HEK293 (cell line): ENCODE data around the gene TSLP.
A peak's percentile ranks its signal among the peaks of the same experiment; 100 is the strongest.

Source experiments
- CTCF ChIA-PET: fragments of 350-600 bp; formaldehyde crosslinking; extraction: SDS; loops from one replicate; lab custom pipeline; 2021; ENCODE audit warnings: antibody characterized with exemption; lab: Yijun Ruan, JAX
- POLR2A ChIA-PET: fragments of 300-600 bp; formaldehyde crosslinking; extraction: SDS; loops from one replicate; lab custom pipeline; 2020; ENCODE audit warnings: antibody characterized with exemption, inconsistent platforms; lab: Yijun Ruan, JAX
- H3K27ac ChIP-seq: fragments of 200-500 bp; sonication (Bioruptor generic); 2 replicates; pipeline ENCODE4 v1.5.1; 2014; ENCODE audit warnings: low read depth, low read length, control low read depth, inconsistent platforms; ENCODE audit errors: extremely low read depth
- H3K36me3 ChIP-seq, 2 experiments: fragments of 200-500 bp in 1 of 2; sonication (Bioruptor generic) in 1 of 2; 1 replicate in 1 of 2; 2 replicates in 1 of 2; pipeline ENCODE4 v1.5.1; 2014 to 2017; ENCODE audit warnings: inconsistent platforms in 2 of 2, low read length in 2 of 2; ENCODE audit not compliant: control insufficient read depth in 2 of 2, insufficient read depth in 1 of 2
- H3K4me1 ChIP-seq: fragments of 200-500 bp; sonication (Bioruptor generic); 2 replicates; pipeline ENCODE4 v1.5.1; 2014; ENCODE audit warnings: mild to moderate bottlenecking, low read length, inconsistent platforms; ENCODE audit not compliant: control insufficient read depth, insufficient read depth
- H3K4me3 ChIP-seq: 2 replicates; pipeline ENCODE4 v1.5.1; 2011; ENCODE audit warnings: low read depth, mild to moderate bottlenecking, control low read depth, low read length, moderate library complexity
- H3K9me3 ChIP-seq: fragments of 200-500 bp; sonication (Bioruptor generic); 2 replicates; pipeline ENCODE4 v1.5.1; 2014; ENCODE audit warnings: low read depth, low read length, inconsistent platforms; ENCODE audit not compliant: control insufficient read depth, insufficient read depth
- IKZF3 ChIP-seq: fragments of 450-650 bp; IDR thresholded peaks from 2 replicates; pipeline ENCODE4 v1.5.0; 2018; ENCODE audit warnings: missing biosample characterization, mild to moderate bottlenecking, missing genetic modification characterization, moderate library complexity
- KLF10 ChIP-seq: fragments of 450-650 bp; IDR thresholded peaks from 2 replicates; pipeline ENCODE4 v1.5.1; 2018; ENCODE audit warnings: missing biosample characterization, mild to moderate bottlenecking, missing genetic modification characterization
- REPIN1 ChIP-seq: fragments of 450-650 bp; formaldehyde crosslinking; IDR thresholded peaks from 2 replicates; pipeline ENCODE4 v1.5.1; 2017; ENCODE audit warnings: missing biosample characterization, missing genetic modification characterization, low read depth
- TCF7L2 ChIP-seq: IDR thresholded peaks from 2 replicates; pipeline ENCODE4 v1.6.1; 2011; ENCODE audit warnings: low read depth, mild to moderate bottlenecking, inconsistent platforms, low read length, moderate library complexity, borderline replicate concordance
- TRIM28 ChIP-seq: IDR thresholded peaks from 2 replicates; pipeline ENCODE4 v1.6.1; 2011; ENCODE audit warnings: low read length, control low read depth, borderline replicate concordance
- ZBTB11 ChIP-seq: fragments of 450-650 bp; formaldehyde crosslinking; conservative IDR thresholded peaks from 2 replicates; pipeline ENCODE4 v1.5.1; 2016; ENCODE audit warnings: low read depth, missing biosample characterization, missing genetic modification characterization
- ZBTB17 ChIP-seq: fragments of 450-650 bp; formaldehyde crosslinking; IDR thresholded peaks from 2 replicates; pipeline ENCODE4 v1.5.1; 2016; ENCODE audit warnings: missing biosample characterization, missing genetic modification characterization
- ZBTB48 ChIP-seq: fragments of 450-650 bp; formaldehyde crosslinking; IDR thresholded peaks from 2 replicates; pipeline ENCODE4 v1.5.1; 2016; ENCODE audit warnings: missing biosample characterization, missing genetic modification characterization
- ZBTB7A ChIP-seq: fragments of 450-650 bp; formaldehyde crosslinking; IDR thresholded peaks from 2 replicates; pipeline ENCODE4 v1.5.1; 2016; ENCODE audit warnings: low read depth, missing biosample characterization, missing genetic modification characterization
- ZNF10 ChIP-seq: fragments of 450-650 bp; formaldehyde crosslinking; IDR thresholded peaks from 2 replicates; pipeline ENCODE4 v1.5.1; 2017; ENCODE audit warnings: missing biosample characterization, missing genetic modification characterization
- ZNF146 ChIP-seq: fragments of 450-650 bp; formaldehyde crosslinking; IDR thresholded peaks from 2 replicates; pipeline ENCODE4 v1.5.1; 2016; ENCODE audit warnings: missing biosample characterization, missing genetic modification characterization
- ZNF214 ChIP-seq: fragments of 450-650 bp; formaldehyde crosslinking; IDR thresholded peaks from 2 replicates; pipeline ENCODE4 v1.5.1; 2017; ENCODE audit warnings: missing biosample characterization, mild to moderate bottlenecking, missing genetic modification characterization, borderline replicate concordance
- ZNF223 ChIP-seq: fragments of 450-650 bp; formaldehyde crosslinking; IDR thresholded peaks from 2 replicates; pipeline ENCODE4 v1.5.1; 2016; ENCODE audit warnings: missing biosample characterization, missing genetic modification characterization
- ZNF23 ChIP-seq: fragments of 450-650 bp; formaldehyde crosslinking; IDR thresholded peaks from 2 replicates; pipeline ENCODE4 v1.5.1; 2016; ENCODE audit warnings: missing biosample characterization, missing genetic modification characterization, borderline replicate concordance
- ZNF266 ChIP-seq: fragments of 450-650 bp; formaldehyde crosslinking; IDR thresholded peaks from 2 replicates; pipeline ENCODE4 v1.5.1; 2016; ENCODE audit warnings: missing biosample characterization, missing genetic modification characterization, low read depth
- ZNF274 ChIP-seq, 2 experiments: fragments of 200-500 bp in 1 of 2; fragments of 450-650 bp in 1 of 2; sonication (Bioruptor generic) in 1 of 2; formaldehyde crosslinking in 1 of 2; IDR thresholded peaks; 2 replicates each; pipeline versions ENCODE4 v1.5.1 to v1.6.1; 2014 to 2016; ENCODE audit warnings: borderline replicate concordance in 1 of 2, inconsistent platforms in 1 of 2, low read length in 1 of 2, missing biosample characterization in 1 of 2, missing genetic modification characterization in 1 of 2
- ZNF366 ChIP-seq: fragments of 450-650 bp; formaldehyde crosslinking; conservative IDR thresholded peaks from 2 replicates; pipeline ENCODE4 v1.5.1; 2016; ENCODE audit warnings: missing biosample characterization, missing genetic modification characterization
- ZNF394 ChIP-seq: fragments of 450-650 bp; formaldehyde crosslinking; IDR thresholded peaks from 2 replicates; pipeline ENCODE4 v1.5.1; 2016; ENCODE audit warnings: missing biosample characterization, missing genetic modification characterization, mild to moderate bottlenecking, moderate library complexity, borderline replicate concordance
- ZNF416 ChIP-seq: fragments of 450-650 bp; formaldehyde crosslinking; IDR thresholded peaks from 2 replicates; pipeline ENCODE4 v1.5.1; 2016; ENCODE audit warnings: missing biosample characterization, missing genetic modification characterization
- ZNF488 ChIP-seq: fragments of 450-650 bp; formaldehyde crosslinking; IDR thresholded peaks from 2 replicates; pipeline ENCODE4 v1.5.1; 2016; ENCODE audit warnings: missing biosample characterization, missing genetic modification characterization
- ZNF560 ChIP-seq: fragments of 450-650 bp; formaldehyde crosslinking; IDR thresholded peaks from 2 replicates; pipeline ENCODE4 v1.5.1; 2017; ENCODE audit warnings: missing biosample characterization, missing genetic modification characterization, borderline replicate concordance
- ZNF610 ChIP-seq: fragments of 450-650 bp; formaldehyde crosslinking; IDR thresholded peaks from 2 replicates; pipeline ENCODE4 v1.5.1; 2016; ENCODE audit warnings: missing biosample characterization, missing genetic modification characterization, borderline replicate concordance
- ZNF670 ChIP-seq: fragments of 450-650 bp; formaldehyde crosslinking; IDR thresholded peaks from 2 replicates; pipeline ENCODE4 v1.5.1; 2016; ENCODE audit warnings: missing biosample characterization, missing genetic modification characterization, low read depth
- ZNF707 ChIP-seq: fragments of 450-650 bp; formaldehyde crosslinking; IDR thresholded peaks from 2 replicates; pipeline ENCODE4 v1.5.1; 2016; ENCODE audit warnings: missing biosample characterization, missing genetic modification characterization
- ZSCAN5A ChIP-seq: fragments of 450-650 bp; formaldehyde crosslinking; IDR thresholded peaks from 2 replicates; pipeline ENCODE4 v1.5.1; 2016; ENCODE audit warnings: missing biosample characterization, missing genetic modification characterization

TSLP gene

GRCh38 chr5:111068213-111068612, 3.3 kb upstream of the TSLP start (continued):
- no peak for TF ChIP-seq KLF10 (tag by site-specific recombination)
- TF ChIP-seq ZSCAN5A, result no peak
- peak; percentile 50 for TF ChIP-seq ZNF366 (tag by site-specific recombination)
- no peak for TF ChIP-seq ZNF707 (tag by site-specific recombination)
- TF ChIP-seq ZNF610 (tag by site-specific recombination), result no peak
- no peak for TF ChIP-seq REPIN1
- no peak for TF ChIP-seq ZNF214 (tag by site-specific recombination)
- TF ChIP-seq ZBTB11 (tag by site-specific recombination), result no peak
- no peak for TF ChIP-seq ZNF274 (IDR thresholded peaks at IDR 0.05; ENCODE audit: low read length)
- TF ChIP-seq ZNF274 (tag by site-specific recombination; IDR thresholded peaks at IDR 0.05; ENCODE audit: borderline replicate concordance), result no peak

GRCh38 chr5:111069839-111070238, 1.7 kb upstream of the TSLP start:
- Histone ChIP-seq H3K9me3 (no peaks in the 10 kb centered on the region), H3K36me3 (no peaks in the 10 kb centered on the region), H3K27ac (no peak overlapping the region), H3K4me1 (no peaks in the 10 kb centered on the region; the same call in 1 of the 2 replicates), H3K4me3 (no peak overlapping the region)
- TF ChIP-seq ZNF223 (tag by site-specific recombination) (no peak), ZNF10 (tag by site-specific recombination) (no peak), TRIM28 (no peak), ZBTB17 (tag by site-specific recombination) (no peak), ZNF670 (no peak), IKZF3 (tag by site-specific recombination) (no peak), TCF7L2 (no peak), ZNF266 (tag by site-specific recombination) (no peak), ZNF146 (tag by site-specific recombination) (no peak), ZNF560 (no peak), ZNF394 (tag by site-specific recombination) (no peak), ZNF274 (IDR thresholded peaks at IDR 0.05; ENCODE audit: low read length) (no peak), ZNF274 (tag by site-specific recombination; IDR thresholded peaks at IDR 0.05; ENCODE audit: borderline replicate concordance) (no peak), ZNF23 (no peak), ZNF416 (tag by site-specific recombination) (no peak), ZBTB48 (tag by site-specific recombination) (no peak), ZBTB7A (tag by site-specific recombination) (no peak), ZNF488 (tag by site-specific recombination) (no peak)
- CTCF ChIA-PET, result no interaction called here
- POLR2A ChIA-PET, result no interaction called here
